ENCODE results near the gene MED13L.

Gene MED13L

GRCh38 chr12:115973968-115974724 lies 303.3 kb downstream of the MED13L start:
- no peak for DNase-seq (ENCODE audit: low read depth in 2 of 2)

- DNase-seq (ENCODE audit: low read depth in 2 of 2), result no peak
These were observed 304.4 kb downstream of the MED13L start for GRCh38 chr12:115973066-115973465.

GRCh38 chr12:115972241-115972640 lies 305.3 kb downstream of the MED13L start:
- DNase-seq (ENCODE audit: low read depth in 2 of 2), result no peak

- no peak for DNase-seq (ENCODE audit: low read depth in 2 of 2)
These were observed 309.3 kb downstream of the MED13L start for GRCh38 chr12:115968211-115968610.

- DNase-seq (ENCODE audit: low read depth in 2 of 2), result no peak
These were observed 311.1 kb downstream of the MED13L start for GRCh38 chr12:115966376-115966775.

GRCh38 chr12:115964626-115965025 lies 312.9 kb downstream of the MED13L start:
- no peak for DNase-seq (ENCODE audit: low read depth in 2 of 2)

GRCh38 chr12:115964214-115964613 lies 313.3 kb downstream of the MED13L start:
- no peak for DNase-seq (ENCODE audit: low read depth in 2 of 2)

GRCh38 chr12:115962216-115962615 lies 315.3 kb downstream of the MED13L start:
- DNase-seq (ENCODE audit: low read depth in 2 of 2), result no peak

- no peak for DNase-seq (ENCODE audit: low read depth in 2 of 2)
These were observed 316.4 kb downstream of the MED13L start for GRCh38 chr12:115960868-115961802.

- no peak for DNase-seq (ENCODE audit: low read depth in 2 of 2)
These were observed 319.7 kb downstream of the MED13L start for GRCh38 chr12:115957686-115958290.

- no peak for DNase-seq (ENCODE audit: low read depth in 2 of 2)
These were observed 320.8 kb downstream of the MED13L start for GRCh38 chr12:115956659-115957058.

GRCh38 chr12:115956236-115956635 lies 321.3 kb downstream of the MED13L start:
- no peak for DNase-seq (ENCODE audit: low read depth in 2 of 2)

- DNase-seq (ENCODE audit: low read depth in 2 of 2), result no peak
These were observed 324.0 kb downstream of the MED13L start for GRCh38 chr12:115953450-115953849.

- no peak for DNase-seq (ENCODE audit: low read depth in 2 of 2)
These were observed 324.5 kb downstream of the MED13L start for GRCh38 chr12:115953031-115953430.

GRCh38 chr12:115950959-115951358 lies 326.5 kb downstream of the MED13L start:
- no peak for DNase-seq (ENCODE audit: low read depth in 2 of 2)

- DNase-seq (ENCODE audit: low read depth in 2 of 2), result no peak
These were observed 327.8 kb downstream of the MED13L start for GRCh38 chr12:115949675-115950074.

- no peak for DNase-seq (ENCODE audit: low read depth in 2 of 2)
These were observed 329.8 kb downstream of the MED13L start for GRCh38 chr12:115947696-115948062.

GRCh38 chr12:115946867-115947695 lies 330.4 kb downstream of the MED13L start:
- no peak for DNase-seq (ENCODE audit: low read depth in 2 of 2)

- no peak for DNase-seq (ENCODE audit: low read depth in 2 of 2)
These were observed 331.4 kb downstream of the MED13L start for GRCh38 chr12:115946092-115946491.

GRCh38 chr12:115945491-115945885 lies 332.0 kb downstream of the MED13L start:
- no peak for DNase-seq (ENCODE audit: low read depth in 2 of 2)

- DNase-seq (ENCODE audit: low read depth in 2 of 2), result no peak
These were observed 332.5 kb downstream of the MED13L start for GRCh38 chr12:115944837-115945490.

Measured in stimulated activated CD8-positive, alpha-beta memory T cell treated with anti-CD3 and anti-CD28 coated beads, Interleukin-7, amount 100 ng/mL, for 1 hour (primary cell).